ENCODE results near the gene FALEC.

FALEC gene

GRCh38 chr1:150521196-150521968, 5.8 kb downstream of the FALEC start:
- no peak for TF ChIP-seq CTCF (IDR thresholded peaks at IDR 0.05; ENCODE audit: extremely low read depth, missing control alignments)
- DNase-seq (ENCODE audit: low spot score), result no peak

- no peak for TF ChIP-seq CTCF (IDR thresholded peaks at IDR 0.05; ENCODE audit: extremely low read depth, missing control alignments)
- no peak for DNase-seq (ENCODE audit: low spot score)
Observed at GRCh38 chr1:150525348-150525747, 9.8 kb downstream of the FALEC start.

- DNase-seq (ENCODE audit: low spot score), result no peak
- no peak for TF ChIP-seq CTCF (IDR thresholded peaks at IDR 0.05; ENCODE audit: extremely low read depth, missing control alignments)
Observed at GRCh38 chr1:150528196-150528595, 12.6 kb downstream of the FALEC start.

- DNase-seq (ENCODE audit: low spot score), result no peak
- no peak for TF ChIP-seq CTCF (IDR thresholded peaks at IDR 0.05; ENCODE audit: extremely low read depth, missing control alignments)
Observed at GRCh38 chr1:150529017-150529416, 13.5 kb downstream of the FALEC start.

GRCh38 chr1:150530491-150531159, 15.1 kb downstream of the FALEC start:
- DNase-seq (ENCODE audit: low spot score), result no peak
- TF ChIP-seq CTCF (IDR thresholded peaks at IDR 0.05; ENCODE audit: extremely low read depth, missing control alignments), result no peak

- DNase-seq (ENCODE audit: low spot score), result no peak
- TF ChIP-seq CTCF (IDR thresholded peaks at IDR 0.05; ENCODE audit: extremely low read depth, missing control alignments), result no peak
Observed at GRCh38 chr1:150532860-150533259, 17.3 kb downstream of the FALEC start.

GRCh38 chr1:150534002-150534401, 18.4 kb downstream of the FALEC start:
- no peak for TF ChIP-seq CTCF (IDR thresholded peaks at IDR 0.05; ENCODE audit: extremely low read depth, missing control alignments)
- no peak for DNase-seq (ENCODE audit: low spot score)
